GM12878 (cell line): ENCODE measurements around the gene SIM1. TPM values are rescaled to one million over a fixed set of nuclear protein-coding genes. Genes with fewer than 3 reads are reported as not detected.

Source experiments
- DPF2 ChIP-seq: fragments of 450-650 bp; IDR thresholded peaks from 2 replicates; pipeline ENCODE4 v1.6.1; 2017; ENCODE audit warnings: mild to moderate bottlenecking
- E2F8 ChIP-seq: fragments of 450-650 bp; IDR thresholded peaks from 2 replicates; pipeline ENCODE4 v1.6.1; 2018; ENCODE audit warnings: mild to moderate bottlenecking, low read depth, moderate library complexity; ENCODE audit not compliant: partially characterized antibody
- E4F1 ChIP-seq: fragments of 450-650 bp; IDR thresholded peaks from 2 replicates; pipeline ENCODE4 v1.6.1; 2018; ENCODE audit warnings: borderline replicate concordance, mild to moderate bottlenecking; ENCODE audit not compliant: partially characterized antibody
- GABPA ChIP-seq: IDR thresholded peaks from 2 replicates; pipeline ENCODE4 v1.6.1; 2014; ENCODE audit warnings: antibody characterized with exemption, low read depth, mild to moderate bottlenecking, inconsistent platforms
- IKZF1 ChIP-seq: fragments of 450-650 bp; conservative IDR thresholded peaks from 2 replicates; pipeline ENCODE4 v1.6.1; 2017; ENCODE audit warnings: antibody characterized with exemption, mild to moderate bottlenecking
- IRF3 ChIP-seq: fragments of 450-650 bp; IDR thresholded peaks from 2 replicates; pipeline ENCODE4 v1.6.1; 2014; ENCODE audit warnings: mild to moderate bottlenecking
- MTA2 ChIP-seq: fragments of 450-650 bp; IDR thresholded peaks from 2 replicates; pipeline ENCODE4 v1.6.1; 2016; ENCODE audit warnings: low read depth, mild to moderate bottlenecking, moderate library complexity
- NBN ChIP-seq: fragments of 450-650 bp; IDR thresholded peaks from 2 replicates; pipeline ENCODE4 v1.6.1; 2016
- NRF1 ChIP-seq: conservative IDR thresholded peaks from 2 replicates; pipeline ENCODE4 v1.6.1; 2011; ENCODE audit warnings: mild to moderate bottlenecking, low read depth, low read length, improper control_type of control experiment
- polyA plus RNA-seq, 11 experiments: library from polyadenylated mRNA; depleted of rRNA in 4 of 11; unstranded in 6 of 11; stranded (reverse) in 5 of 11; fragments of >200 nt; fragmentation: Nextera tagmentation in 4 of 11; fragmentation: Illumina TruSeq in 1 of 11; extraction: Ambion mirVana in 4 of 11; extraction: Trizol in 1 of 11; gene quantifications; 1 replicate in 1 of 11; 2 replicates in 10 of 11; pipeline versions ENCODE4 v1.2.1 to v1.2.3, GENCODE V29; 2011 to 2016; ENCODE audit warnings: inconsistent platforms in 2 of 11, missing spikeins in 2 of 11, low read depth in 1 of 11
- total RNA-seq, 4 experiments: library from RNA; depleted of rRNA in 3 of 4; stranded (reverse); fragments of >200 nt in 3 of 4; fragmentation: Illumina TruSeq in 1 of 4; extraction: Trizol in 1 of 4; gene quantifications; 2 replicates each; pipeline versions ENCODE4 v1.2.1 to v1.2.3, GENCODE V29; 2013 to 2021

Gene SIM1
- total and polyA plus RNA-seq, 10 of the 15 experiments (the other 5 are each of a cell fraction or from before 2014, with no cell fraction given) = not detected

GRCh38 chr6:100353276-100354015 lies 111.3 kb downstream of the SIM1 start (continued):
- no peak for TF ChIP-seq E2F8
- no peak for TF ChIP-seq GABPA
- TF ChIP-seq NBN = no peak
- no peak for TF ChIP-seq NRF1
- TF ChIP-seq MTA2 = no peak
- no peak for TF ChIP-seq IKZF1
- no peak for TF ChIP-seq IRF3
- no peak for TF ChIP-seq DPF2
- no peak for TF ChIP-seq E4F1
